ENCODE results near the gene ADAMTSL2.

Gene ADAMTSL2

DNA sequence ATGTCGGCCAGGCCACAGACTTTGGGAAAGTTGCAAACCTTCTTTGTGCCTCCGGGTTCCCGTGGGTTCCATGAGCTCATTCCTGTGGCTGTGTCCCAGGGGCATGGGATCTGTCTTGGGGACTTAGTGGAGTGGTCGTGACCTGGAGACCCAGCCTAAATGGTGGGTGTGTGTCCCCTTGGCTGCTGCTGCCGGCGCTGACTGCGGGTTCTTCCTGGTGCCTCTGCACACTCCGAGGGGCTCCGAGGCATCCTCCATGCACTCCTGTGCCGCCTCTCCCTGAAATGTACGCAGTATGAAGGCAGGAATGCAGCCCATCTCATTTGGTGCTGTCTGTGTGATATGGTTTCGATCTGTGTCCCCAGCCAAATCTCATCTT is 34.6 kb upstream of the ADAMTSL2 start:
- FAIRE-seq (no peak), DNase-seq (ENCODE audit: low spot score) (no peak)

DNA sequence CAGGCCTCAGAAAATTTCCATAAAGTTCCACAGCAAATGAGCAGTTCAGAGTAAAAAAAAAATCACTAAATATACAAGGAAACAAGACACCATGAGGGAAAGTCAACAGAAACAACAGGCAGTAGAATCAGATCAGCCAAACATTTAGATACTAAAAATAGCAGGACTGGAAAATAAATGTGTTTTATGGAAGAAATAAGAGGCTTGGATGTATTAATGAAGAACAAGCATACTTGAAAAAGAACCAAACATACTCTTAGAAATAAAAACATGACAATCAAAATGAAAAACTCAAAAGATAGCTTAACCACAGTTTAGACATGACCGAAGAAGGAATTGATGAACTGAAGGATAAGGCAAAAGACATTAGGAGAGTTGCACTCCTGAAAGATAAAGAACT is 32.4 kb upstream of the ADAMTSL2 start:
- FAIRE-seq, result no peak

DNA sequence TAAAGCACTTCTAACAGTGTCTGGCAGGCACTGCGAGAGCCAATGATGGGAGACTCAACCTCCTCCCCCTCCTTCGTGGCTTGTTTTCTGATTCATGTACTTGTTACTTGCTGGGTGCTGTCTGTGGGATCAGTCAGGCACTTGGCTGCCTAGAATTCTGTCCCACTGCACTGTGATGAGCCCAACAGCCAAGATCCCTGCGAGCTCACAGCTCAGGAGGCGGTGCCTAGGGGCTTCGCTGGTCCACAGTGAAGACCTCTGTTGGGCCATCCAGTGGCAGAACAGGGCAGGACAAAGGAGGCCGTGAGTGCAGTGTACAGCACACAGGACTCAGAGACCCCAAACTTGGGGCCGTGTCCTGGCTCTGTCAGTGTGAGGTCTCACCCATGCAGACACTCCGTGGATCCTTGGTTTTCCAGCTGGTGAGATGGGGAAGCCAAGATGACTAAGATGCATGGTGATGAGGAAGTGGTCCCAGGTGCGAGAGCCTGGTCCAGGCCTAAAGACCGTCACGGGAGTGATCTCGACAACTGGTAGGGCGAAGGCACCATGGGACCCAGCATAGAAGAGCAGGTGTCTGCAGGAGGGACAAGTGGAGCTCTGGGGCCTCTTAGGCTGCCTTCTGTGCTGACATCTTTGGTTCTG is 29.2 kb upstream of the ADAMTSL2 start:
- no peak for DNase-seq (ENCODE audit: low spot score)
- no peak for FAIRE-seq

More for the DNA sequence above, 32.4 kb upstream of the ADAMTSL2 start:
- no peak for DNase-seq (ENCODE audit: low spot score)

DNA sequence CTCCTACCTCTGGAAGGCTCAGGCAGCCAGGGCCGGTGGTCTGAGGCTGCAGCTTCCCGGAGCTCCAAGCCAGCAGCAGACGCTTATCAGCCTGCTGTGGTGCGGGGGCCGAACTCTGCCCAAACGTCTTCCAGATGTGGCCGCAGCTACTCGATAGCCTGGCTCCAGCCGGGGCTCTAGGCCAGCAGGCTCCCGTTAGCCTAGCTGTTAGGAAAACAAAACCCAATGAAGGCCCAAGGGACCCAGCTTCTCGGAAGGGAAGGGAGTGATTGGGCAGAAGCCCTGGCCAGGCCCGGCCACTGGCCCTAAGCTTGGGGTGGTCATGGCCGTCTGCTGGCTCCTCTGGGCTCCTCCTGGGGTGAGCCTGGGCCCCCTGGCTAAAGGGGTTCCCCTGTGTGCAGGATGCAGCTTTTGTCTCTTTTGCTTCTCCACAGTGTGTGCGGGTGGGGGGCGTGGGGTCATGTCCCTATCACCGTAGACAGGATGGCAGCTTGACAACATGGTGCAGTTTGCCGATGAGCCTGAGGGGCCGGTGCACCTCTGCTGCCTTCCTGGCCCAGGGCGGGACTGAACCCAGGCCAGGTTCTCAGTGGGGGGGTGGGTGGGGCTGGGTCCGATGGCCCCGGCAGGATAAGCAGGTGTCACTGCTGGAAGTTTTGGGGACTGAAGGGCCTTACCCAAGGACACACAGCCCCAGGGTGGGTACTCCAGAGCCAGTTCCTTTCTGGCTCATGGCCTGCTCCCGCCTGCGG is 28.4 kb upstream of the ADAMTSL2 start:
- FAIRE-seq (no peak), DNase-seq (ENCODE audit: low spot score) (no peak)

DNA sequence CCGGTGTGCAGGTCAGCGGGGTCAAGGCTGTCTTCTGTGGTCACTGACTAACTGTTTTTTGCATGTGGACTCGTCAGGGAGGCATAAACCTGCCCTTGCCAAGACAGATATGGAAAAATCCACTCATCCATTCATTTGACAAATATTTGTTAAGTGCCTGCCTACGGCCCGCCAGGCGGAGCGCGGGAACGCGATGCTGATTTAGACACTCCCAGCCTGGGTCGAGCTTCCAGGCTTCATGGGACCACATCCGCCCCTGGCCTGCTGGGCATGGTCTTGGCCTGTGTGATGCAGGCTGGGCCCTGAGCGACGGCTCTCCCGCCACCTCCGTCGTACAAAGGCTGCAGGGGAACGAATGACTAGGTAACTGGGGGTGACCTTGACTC is 27.9 kb upstream of the ADAMTSL2 start:
- FAIRE-seq (no peak), DNase-seq (ENCODE audit: low spot score) (no peak)

DNA sequence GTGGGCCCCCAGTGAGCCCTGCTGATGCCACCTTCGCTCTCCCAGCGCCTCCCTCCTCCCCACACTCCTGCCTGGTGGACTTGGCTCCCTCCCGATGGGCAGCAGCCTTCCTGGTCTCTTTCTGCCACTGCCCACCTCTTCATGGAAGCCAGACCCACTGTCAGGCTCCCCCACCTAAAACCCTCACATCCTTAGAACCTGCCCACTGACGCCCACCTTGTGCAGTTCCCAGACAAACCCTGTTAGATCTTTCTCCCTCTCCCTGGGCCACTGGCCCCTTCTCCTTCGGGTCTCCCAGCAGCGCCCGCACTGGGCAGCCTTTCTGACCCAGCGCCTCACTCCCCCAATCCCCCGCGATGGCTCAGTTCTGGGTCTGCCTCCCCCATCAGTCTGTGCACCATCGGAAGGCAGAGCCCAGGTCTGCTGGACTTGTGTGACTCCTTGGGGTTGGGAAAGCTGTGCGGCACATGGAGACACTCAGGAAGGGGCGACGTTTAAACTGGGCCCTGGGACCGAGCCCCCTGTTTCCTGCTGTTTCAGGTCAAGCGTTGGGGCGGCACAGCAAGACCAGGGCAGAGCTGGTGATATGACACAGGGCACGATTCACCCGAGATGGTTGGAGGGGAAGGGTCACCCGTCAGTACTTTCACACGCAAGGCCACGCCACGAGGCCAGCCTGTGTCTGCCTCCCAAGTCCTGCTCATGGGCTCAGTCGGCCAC is 27.1 kb upstream of the ADAMTSL2 start:
- DNase-seq (ENCODE audit: low spot score) (no peak), FAIRE-seq (no peak)

DNA sequence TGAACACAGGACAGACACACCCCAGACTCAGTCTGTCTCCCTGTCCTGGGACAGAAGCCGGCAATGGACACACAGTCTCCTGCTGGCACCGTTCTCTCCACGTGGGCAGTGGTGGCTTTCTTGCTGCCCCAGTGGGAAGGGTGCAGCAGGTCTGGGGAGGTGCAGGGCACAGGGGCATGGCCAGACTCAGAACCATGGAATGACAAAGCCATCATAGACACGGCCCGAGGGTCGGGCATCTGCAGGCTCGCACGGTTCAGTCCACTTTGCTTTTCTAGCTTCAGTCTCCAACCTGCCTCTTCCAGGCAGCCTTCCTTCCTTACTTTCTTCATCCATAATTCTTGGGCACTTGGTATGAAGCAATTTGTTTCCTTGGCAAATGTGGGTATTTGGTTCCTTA is 26.5 kb upstream of the ADAMTSL2 start:
- DNase-seq (ENCODE audit: low spot score), result no peak
- FAIRE-seq, result no peak

DNA sequence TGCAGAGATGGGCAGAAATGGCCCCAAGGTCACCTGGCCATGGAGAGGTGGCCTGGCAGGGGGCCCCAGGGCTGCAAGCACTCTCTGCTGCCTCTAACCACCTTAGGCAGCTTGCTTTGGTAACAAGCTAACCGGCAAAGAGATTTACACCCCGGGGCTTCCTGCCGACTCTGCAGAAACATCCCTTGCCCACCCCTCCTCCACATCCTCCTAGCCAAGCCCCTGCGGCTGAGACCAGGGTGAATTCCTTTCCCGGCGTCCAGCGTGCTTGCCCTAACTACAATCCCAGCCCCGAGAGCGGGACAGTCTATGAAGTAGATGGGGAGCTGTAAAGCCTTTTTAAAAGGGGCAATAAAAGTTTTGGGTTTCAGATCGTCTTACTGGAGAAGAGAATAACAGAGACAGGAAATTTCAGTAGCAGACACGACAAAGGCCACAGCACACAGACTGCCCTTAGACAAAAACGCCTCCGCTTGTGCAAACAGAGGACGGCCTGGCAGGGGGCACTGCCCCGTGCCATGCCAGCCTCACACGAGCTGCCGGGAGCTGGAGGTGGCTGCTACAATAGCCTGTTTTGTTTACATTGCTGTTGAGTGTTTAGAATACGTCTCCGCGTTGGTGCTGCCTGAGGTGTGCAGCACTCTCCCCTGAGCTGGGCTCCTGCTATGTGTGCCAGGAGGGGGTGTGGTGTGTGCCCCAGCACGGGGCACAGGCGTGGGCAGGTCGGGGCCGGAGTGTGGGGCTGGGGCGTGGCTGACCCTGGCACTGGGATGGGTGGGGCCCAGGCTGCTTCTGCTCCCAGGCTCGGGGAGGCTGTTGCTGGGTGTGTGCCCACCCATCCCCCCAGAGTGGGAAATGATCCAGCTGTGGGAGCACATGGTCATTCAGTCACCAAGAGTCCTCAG is 25.1 kb upstream of the ADAMTSL2 start:
- peak; percentile 52 for DNase-seq (ENCODE audit: low spot score)
- no peak for FAIRE-seq

DNA sequence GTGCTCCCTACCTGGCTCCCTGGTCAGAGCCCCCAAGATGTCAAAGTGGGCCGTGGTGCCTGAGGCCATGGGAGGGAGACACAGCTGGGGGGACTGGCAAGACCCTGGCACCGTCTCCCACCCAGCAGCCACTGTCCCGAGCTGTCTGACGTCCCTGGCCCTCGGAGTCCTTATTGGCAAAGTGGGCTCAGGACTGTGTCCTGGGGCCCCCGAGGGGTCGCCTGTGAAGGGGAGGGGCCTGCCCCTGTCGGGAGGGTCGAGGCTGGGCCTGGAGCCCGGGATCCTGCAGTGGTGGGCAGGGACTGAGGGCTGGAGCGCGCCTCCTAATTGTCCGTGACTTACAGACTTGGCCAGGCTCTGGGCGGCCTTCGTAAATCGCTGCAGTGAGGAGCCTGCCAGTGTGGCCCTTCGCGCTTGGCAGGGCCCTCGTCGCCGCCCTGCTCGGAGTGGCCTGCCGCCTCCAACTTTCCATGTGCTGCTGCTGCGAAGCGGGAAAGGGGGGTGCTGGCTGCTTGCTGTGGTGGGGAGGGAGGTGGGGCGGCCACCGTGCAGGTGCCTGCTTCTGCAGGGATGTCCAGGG is 23.5 kb upstream of the ADAMTSL2 start:
- FAIRE-seq, result no peak

DNA sequence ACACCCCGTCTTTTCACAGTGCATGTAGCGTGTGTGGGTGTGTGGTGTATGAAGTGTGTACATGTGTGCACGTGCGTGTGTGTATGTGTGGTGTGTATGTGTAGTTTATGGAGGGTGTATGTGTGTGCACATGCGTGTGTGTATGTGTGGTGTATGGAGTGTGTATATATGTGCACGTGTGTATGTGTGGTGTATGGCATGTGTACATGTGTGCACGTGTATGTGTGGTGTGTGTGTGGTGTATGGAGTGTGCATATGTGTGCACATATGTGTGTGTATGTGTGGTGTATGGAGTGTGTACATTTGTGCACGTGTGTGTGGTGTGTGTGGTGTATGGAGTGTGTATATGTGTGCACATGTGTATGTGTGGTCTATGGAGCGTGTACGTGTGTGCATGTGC is 22.9 kb upstream of the ADAMTSL2 start:
- no peak for DNase-seq (ENCODE audit: low spot score)
- FAIRE-seq, result no peak

More for the DNA sequence above, 23.5 kb upstream of the ADAMTSL2 start:
- DNase-seq (ENCODE audit: low spot score), result no peak

DNA sequence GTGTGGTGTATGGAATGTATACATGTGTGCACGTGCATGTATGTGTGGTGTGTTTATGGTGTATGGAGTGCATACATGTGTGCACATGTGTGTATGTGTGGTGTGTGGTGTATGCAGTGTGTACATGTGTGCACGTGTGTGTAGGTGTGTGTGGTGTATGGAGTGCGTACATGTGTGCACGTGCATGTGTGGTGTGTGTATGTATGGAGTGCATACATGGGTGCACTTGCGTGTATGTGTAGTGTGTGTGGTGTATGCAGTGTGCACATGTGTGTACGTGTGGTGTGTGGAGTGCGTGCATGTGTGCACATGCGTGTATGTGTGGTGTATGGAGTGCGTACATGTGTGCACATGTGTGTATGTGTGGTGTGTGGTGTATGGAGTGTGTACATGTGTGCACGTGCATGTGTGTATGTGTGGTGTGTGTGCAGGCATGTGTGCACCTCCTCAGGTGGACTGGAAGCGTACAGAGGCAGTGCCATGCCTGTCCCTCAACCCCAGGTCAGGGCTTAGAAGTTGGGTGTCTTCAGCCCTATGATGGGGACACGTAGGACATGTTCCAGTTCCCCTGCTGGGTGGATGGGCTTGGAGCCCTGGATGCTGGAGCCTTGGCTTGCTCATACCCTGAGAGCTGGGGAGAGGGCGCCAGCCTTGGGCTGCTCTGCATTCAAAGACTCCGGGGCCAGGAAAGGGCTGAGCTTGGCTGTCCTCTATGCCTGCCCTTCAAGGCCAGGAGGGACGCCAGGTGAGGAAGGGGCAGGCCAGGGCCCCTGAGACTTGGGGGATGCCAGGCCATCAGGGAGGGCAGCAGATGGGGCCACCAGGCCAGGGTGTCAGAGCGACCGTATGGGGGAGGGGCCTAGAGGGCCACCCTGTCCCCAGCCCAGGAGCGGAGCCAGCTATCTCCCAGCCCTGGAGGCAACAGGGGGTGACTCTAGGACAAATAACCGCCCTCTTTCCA is 22.0 kb upstream of the ADAMTSL2 start:
- DNase-seq (ENCODE audit: low spot score), result no peak
- FAIRE-seq, result peak; percentile 99

DNA sequence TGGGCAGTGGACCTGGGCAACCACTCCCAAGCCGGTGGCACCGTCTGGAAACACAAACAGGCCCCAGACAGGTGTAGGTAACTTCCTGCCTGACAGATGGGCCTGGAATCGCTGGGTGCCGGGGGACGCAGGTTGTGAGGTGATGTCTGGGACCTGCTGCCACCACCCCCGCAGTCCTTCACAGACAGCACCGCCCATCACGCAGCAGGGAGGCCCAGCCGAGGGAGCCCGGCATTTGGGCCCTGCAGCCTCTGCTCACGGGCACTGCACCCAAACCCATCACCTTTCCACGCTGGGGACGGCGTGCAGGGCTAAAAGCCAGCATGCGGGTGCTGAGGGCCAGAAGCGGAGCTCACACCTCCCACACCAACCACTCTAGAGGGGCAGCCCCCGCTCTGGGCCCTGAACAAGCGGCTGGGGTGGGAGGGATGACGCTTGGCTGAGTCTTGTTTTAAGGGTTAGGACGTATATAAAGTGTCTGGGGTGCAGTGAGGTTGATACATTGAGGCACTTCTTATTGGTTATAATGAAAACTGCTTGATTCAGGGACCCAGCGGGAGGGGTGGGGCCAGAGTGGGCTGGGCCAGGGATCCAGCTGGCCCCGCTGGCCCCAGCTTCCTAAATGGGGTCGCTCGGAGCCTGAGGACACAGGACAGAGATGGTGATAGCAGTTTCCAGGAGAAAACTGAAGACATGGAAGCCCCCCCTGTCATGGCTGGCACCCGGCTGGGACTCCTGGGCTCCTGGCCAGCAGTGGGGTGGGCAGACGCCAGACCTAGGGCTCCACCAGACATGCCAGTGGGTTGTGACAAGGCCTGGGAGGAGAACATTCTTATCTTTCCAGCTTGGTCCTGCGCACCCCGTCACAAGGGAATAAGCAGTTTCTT is 21.0 kb upstream of the ADAMTSL2 start:
- FAIRE-seq (no peak), DNase-seq (ENCODE audit: low spot score) (no peak)

DNA sequence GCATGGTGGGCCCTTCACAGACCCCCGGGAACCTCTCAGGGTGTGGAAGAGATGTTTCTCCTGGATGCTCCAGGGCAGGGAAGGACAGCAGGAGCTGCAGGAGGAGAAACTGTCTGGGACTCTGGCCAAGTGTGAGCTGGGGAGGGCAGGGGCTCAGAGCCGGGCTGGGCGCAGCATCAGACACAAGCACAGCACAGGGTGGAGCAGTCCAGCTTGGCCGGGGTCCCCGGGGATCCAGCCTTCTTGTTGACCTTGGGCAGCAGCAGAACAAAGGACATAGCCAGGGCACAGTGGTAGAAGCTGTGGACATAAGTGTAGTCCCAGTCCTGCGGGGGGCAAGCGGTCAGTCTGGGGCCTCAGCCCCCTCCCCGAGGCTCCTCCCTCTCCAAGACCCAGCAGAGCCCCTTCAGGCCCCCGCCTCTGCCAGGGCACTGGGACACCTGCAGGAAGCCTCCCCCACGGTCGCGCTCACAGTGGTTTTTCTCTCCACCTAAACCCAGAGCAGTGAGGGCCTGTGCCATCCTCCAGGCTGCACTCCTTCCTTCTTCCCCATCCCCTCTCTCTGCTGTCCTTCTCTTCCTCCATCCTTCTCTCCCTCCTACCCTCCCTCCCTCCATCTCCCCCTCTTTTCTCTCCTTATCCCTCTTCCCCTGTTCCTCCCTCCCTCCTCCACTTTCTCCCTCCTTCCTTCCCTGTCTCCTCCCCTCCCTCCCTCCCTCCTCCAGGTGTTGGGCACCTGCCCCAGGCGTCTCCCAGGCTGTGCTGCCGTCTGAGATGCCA is 19.9 kb upstream of the ADAMTSL2 start:
- FAIRE-seq, result no peak
- no peak for DNase-seq (ENCODE audit: low spot score)

DNA sequence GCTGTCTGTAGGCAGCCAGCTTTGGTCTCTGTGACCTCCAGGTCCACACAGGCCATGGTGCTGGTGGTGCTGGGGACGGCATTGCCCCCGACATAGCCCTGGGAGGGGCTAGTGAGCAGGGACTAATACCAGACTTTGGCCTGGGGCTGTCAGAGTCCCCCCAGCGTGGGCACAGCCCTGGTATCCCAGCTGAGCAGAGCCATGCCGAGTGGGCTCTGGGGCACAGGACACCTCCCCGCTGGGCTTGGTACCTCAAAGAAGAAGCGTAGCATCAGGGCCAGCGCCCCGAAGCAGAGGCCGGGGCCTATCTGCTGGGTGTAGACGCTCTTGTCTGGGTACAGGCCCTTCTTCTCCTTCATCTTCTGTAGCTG is 19.3 kb upstream of the ADAMTSL2 start:
- FAIRE-seq, result no peak
- no peak for DNase-seq (ENCODE audit: low spot score)

DNA sequence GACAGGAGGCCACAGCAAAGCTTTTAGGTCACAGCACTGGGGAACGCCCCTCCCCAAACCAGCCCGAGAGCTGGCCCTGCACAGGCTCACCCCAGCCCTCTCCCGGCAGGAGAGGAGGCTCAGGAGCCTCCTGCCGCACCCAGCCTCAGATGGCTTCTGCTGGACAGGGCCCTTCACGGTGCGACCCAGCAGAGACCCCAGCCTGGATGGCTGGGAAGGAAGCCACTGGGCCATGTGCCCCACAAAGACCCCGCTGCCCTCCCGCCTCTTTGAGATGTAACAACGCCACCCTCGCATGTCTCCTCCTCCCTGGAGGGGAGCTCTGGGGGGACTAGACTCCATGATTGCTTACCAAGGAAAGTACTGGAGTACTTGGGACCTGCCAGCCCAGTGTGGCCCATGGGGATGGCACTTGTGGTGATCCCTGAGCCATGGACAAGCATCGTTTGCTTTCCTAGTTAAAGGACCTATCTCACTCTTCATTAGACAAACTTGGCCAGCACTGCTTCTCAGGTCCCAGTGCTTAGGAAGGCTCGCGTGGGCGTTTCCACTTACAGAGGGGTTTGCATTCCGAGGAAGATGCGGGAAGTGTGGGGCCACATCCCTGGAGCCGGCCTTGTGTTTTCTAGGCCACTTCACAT is 18.8 kb upstream of the ADAMTSL2 start:
- no peak for DNase-seq (ENCODE audit: low spot score)
- no peak for FAIRE-seq

DNA sequence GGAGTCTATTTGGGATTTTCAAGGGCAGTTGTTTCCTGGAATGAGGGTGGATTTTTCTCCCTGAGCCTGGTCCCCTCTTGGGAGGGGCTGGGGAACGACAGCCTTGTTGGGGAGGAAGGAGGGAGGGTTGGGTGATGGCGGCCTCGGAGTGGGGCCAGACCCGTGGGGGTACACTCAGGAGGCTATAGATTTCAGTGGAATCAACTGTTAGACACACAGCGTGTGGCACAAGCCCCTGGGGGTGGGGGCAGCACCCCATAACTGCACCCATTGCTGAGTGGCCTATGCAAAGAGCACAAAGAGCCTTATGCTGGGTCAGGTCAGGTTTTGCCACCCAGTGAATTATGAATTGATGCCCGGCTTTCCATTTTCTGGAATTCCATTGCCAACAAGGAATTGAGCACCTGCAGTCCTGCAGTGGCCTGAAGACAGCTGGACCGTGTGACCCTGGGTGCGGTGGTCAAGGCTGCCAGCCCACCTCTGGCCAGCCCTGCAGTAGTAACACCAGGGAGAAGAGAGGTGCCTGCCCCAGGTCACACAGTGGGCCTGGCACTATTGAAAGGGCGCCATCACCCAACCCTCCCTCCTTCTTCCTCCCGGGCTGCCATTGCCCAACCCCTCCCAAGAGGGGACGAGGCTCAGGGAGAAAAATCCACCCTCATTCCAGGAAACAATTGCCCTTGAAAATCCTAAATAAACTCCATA is 18.1 kb upstream of the ADAMTSL2 start:
- no peak for DNase-seq (ENCODE audit: low spot score)
- FAIRE-seq, result no peak

DNA sequence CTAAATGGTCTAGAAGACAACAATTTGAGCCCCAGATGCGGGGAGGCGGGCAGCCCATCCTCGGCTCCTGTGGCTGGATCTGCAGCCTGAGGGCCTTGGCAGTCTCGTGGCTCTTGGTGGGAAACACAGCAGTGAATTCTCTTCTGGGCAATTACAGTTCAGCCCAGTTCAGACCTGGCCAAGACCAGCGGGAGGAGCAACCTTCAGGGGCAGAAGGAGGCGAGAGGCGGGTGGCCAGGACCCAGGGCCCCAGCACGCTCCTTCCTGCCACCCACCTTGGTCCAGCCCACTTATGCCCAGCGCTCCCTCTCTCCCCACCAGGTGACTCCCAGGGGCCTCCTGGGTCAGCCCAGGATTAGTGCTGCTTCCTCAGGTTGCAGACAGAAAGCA is 17.5 kb upstream of the ADAMTSL2 start:
- no peak for DNase-seq (ENCODE audit: low spot score)
- no peak for FAIRE-seq

Measured in urothelium cell line (cell line).